ENCODE measurements around the gene RALGPS1. TPM values are rescaled to one million over a fixed set of nuclear protein-coding genes. Genes with fewer than 3 reads are reported as not detected.

RALGPS1 gene
- total RNA-seq, 1 experiment from 2014 or later, result 6.4 TPM

DNA sequence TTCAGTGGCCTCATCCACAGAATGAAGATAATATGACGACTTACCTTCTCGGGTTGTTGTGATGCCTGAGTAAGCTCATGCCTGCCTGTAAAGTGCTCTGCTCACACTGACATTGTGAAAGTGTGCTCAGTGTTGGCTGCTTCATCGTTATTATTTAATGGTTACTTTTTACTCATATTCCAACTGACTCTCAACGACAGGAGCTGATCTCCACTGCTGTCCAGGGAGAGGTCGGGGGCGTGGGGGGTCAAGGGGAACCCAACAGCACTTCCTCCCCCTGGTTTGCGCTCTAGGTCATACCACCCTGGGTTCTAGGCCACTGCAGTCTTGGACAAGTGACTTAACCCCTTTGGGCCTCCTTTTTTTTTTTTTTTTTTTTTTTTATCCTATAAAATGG, 260.7 kb downstream of the RALGPS1 start:
- Histone ChIP-seq H3K27me3 (ENCODE audit: control insufficient read depth, insufficient read depth, low read length) (no peaks in the 10 kb centered on the region), H3K36me3 (replicated peaks; ENCODE audit: control insufficient read depth, insufficient read depth, low read length) (no peaks in the 10 kb centered on the region), H3K4me3 (ENCODE audit: insufficient read depth, low read depth, low read length) (no peak overlapping the region)
- DNase-seq, result no peak

DNA sequence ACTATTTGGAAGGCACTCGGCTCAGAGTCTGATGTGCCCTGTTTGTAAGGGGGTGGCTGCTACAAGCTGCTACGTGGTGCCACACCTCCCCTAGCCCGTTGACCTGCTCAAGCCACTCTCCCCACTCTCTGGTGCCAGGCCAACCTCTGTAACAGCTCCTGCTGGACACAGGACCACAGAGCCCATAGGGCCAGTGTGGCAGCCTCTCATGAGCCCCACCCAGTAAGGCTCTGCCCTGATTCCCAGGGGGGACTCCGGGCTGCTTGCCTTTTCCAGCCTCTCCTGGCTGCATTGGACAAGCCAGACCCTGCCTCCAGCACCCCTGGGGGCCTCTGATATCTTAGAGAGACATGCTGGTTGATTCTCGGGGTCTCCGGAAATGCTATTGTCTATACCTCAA, 261.2 kb downstream of the RALGPS1 start:
- H3K27me3 ChIP-seq (ENCODE audit: control insufficient read depth, insufficient read depth, low read length), result no peaks in the 10 kb centered on the region
- H3K4me3 ChIP-seq (ENCODE audit: insufficient read depth, low read depth, low read length), result no peak overlapping the region
- no peak for DNase-seq
- no peaks in the 10 kb centered on the region for H3K36me3 ChIP-seq (replicated peaks; ENCODE audit: control insufficient read depth, insufficient read depth, low read length)

DNA sequence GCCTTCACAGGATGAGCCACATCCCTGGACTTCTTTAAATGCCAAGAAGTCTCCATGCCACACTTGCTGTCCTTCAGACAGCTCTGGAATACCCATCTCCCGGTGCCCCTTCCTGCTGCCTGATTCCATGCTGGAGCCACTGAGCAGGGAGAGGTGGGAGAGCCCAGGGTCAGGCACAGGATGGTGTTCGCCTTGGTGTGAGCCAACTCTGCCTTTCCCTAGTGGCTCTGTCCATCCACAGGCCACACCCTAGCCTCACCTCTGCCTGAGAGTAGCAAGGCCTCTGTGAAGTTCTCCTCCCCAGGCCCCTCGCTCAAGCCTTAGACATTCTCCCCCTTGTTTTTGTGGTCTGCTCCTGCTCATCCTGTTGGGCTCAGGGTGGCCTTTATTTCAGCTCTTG, 262.0 kb downstream of the RALGPS1 start:
- Histone ChIP-seq H3K27me3 (ENCODE audit: control insufficient read depth, insufficient read depth, low read length) (no peaks in the 10 kb centered on the region), H3K4me3 (ENCODE audit: insufficient read depth, low read depth, low read length) (no peak overlapping the region), H3K36me3 (replicated peaks; ENCODE audit: control insufficient read depth, insufficient read depth, low read length) (no peaks in the 10 kb centered on the region; the same call in 1 of the 2 replicates)
- DNase-seq, result no peak

DNA sequence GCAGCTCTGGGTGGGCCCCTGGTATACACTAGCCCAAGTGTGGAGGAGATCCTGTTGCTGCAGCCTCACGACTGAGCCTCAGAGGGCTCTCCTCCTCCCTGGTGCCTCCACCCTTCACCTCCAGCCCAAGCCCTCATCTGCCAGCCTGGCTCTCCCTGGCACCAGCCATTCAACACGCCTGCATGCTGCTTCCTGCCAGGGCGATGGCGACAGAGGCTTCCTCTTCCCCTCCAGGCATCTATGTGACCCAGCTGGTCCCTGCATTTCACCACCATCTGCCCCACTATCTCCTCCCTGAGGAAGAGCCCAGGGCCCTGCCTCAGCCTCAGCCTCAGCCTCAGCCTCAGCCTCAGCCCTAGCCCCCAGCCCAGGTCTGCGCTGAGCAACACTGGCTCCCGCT, 262.6 kb downstream of the RALGPS1 start:
- Histone ChIP-seq H3K36me3 (replicated peaks; ENCODE audit: control insufficient read depth, insufficient read depth, low read length) (no peaks in the 10 kb centered on the region; the same call in 1 of the 2 replicates), H3K27me3 (ENCODE audit: control insufficient read depth, insufficient read depth, low read length) (no peaks in the 10 kb centered on the region), H3K4me3 (ENCODE audit: insufficient read depth, low read depth, low read length) (no peak overlapping the region)
- no peak for DNase-seq

DNA sequence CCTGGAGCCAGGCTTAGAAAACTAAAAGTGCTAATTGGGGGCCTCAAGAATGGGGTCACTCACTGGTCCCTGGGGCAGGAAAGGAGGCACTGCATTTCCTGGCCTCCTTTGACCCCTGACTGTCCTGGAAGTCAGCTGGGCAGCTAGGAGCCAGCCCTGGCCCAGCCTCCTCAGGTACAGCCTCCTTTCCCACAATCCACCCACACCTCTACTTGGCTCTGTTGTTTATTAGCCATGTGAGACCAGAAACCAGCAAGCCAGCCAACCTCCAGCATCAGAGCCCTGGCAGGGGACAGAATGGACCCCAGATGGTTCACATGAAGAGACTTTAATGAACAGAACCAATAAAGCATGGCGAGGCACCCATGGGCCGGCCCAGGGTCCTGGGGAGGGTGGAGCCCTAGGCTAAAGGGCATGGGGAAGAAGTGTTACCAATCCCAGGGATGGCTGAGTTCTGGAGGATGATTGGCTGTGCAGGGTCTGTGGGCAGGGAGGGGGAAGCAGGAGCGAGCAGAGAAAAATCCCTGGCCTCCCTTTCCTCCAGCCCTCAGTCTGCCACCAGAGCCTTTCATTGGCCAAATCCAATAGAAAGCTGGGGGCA, 263.2 kb downstream of the RALGPS1 start:
- DNase-seq, result no peak
- Histone ChIP-seq H3K27me3 (ENCODE audit: control insufficient read depth, insufficient read depth, low read length) (no peaks in the 10 kb centered on the region), H3K36me3 (replicated peaks; ENCODE audit: control insufficient read depth, insufficient read depth, low read length) (no peaks in the 10 kb centered on the region; the same call in 1 of the 2 replicates), H3K4me3 (ENCODE audit: insufficient read depth, low read depth, low read length) (no peak overlapping the region)

DNA sequence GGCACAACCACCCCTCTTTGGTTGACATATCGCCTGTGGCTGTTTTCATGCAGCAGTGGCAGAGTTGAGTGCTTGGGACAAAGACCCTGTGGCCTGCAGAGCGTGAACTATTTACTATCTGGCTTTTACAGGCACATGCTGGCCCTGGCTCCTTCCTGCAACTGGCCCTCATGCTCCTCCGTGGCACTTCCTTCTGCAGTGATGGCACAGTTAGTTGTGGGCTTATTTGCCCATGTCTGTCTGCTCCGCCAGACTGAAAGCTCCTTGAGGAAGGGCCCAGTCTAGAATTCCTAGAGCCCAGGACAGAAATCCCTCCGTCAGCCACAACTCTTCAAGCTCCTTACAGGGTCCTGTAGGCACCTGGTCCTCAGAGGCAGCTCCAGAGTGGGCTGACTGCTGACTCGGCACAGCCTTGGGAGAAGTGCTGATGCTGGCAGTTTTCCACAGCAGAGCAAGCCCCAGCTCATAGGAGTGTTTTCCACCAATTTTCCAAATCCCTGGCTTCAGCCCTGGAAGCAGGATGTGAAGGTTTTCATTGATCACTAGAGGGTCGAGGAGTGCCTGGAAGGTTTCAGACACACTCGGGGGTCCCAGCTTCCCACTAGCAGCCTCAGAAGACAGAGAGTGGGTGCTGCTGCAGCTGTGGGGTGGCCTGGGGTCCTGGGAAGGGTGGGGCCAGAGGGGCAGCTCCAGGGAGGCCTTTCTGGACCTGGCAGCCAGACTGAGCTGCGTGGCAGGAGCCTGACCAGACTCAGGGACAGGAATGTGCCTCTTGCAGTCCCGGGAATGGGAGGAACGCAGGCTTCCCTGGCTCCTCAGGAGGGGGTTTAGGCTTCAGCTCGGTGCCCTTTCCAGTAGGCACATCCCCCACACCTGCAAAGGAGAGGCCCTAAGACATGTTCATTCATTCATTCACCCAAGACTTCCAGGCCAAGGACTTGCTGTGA, 264.4 kb downstream of the RALGPS1 start:
- peak; percentile 72 for DNase-seq
- no peaks in the 10 kb centered on the region; the same call in 1 of the 2 replicates for H3K36me3 ChIP-seq (replicated peaks; ENCODE audit: control insufficient read depth, insufficient read depth, low read length)
- no peaks in the 10 kb centered on the region for H3K27me3 ChIP-seq (ENCODE audit: control insufficient read depth, insufficient read depth, low read length)
- H3K4me3 ChIP-seq (ENCODE audit: insufficient read depth, low read depth, low read length), result no peak overlapping the region

DNA sequence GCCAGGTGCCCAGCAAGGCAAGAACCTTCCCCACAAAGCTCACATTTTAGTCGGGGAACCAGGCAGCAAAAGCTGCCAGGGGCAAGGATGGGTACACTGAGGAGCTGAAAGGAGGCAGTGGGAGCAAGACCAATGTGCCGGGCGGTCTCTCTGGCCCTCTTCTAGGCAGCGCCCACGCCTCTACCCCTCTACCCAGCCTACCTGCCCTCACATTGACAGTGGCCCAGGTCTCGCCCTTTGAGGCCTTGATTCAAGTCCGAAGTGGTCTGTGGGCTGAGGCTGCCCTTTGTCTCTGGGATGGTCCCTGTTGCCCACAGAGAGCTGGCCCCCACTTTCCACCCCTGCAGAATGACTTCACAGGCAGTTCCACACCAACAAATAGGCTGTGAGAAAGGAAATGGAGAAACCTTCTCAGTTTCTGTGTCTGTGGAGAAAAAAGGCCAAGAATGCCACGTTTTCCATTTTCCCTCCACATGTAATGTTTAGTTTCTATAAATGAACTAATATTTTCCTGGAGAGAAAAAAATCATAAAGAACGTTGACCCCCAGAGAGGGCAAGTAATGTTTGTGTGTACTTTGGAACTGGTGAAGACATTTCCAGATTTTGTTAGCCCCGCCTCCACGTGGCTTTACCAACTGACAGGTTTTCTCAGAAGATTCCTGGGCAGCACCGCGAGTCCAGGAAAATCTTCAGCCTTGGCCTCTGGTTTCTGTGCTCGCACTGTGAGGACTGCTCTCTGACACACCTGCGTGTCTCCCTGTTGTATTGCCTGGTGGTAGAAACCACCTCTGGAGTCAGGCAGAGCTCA, 265.3 kb downstream of the RALGPS1 start:
- no peaks in the 10 kb centered on the region; the same call in 1 of the 2 replicates for H3K36me3 ChIP-seq (replicated peaks; ENCODE audit: control insufficient read depth, insufficient read depth, low read length)
- H3K27me3 ChIP-seq (ENCODE audit: control insufficient read depth, insufficient read depth, low read length), result no peaks in the 10 kb centered on the region
- DNase-seq, result no peak
- H3K4me3 ChIP-seq (ENCODE audit: insufficient read depth, low read depth, low read length), result no peak overlapping the region

DNA sequence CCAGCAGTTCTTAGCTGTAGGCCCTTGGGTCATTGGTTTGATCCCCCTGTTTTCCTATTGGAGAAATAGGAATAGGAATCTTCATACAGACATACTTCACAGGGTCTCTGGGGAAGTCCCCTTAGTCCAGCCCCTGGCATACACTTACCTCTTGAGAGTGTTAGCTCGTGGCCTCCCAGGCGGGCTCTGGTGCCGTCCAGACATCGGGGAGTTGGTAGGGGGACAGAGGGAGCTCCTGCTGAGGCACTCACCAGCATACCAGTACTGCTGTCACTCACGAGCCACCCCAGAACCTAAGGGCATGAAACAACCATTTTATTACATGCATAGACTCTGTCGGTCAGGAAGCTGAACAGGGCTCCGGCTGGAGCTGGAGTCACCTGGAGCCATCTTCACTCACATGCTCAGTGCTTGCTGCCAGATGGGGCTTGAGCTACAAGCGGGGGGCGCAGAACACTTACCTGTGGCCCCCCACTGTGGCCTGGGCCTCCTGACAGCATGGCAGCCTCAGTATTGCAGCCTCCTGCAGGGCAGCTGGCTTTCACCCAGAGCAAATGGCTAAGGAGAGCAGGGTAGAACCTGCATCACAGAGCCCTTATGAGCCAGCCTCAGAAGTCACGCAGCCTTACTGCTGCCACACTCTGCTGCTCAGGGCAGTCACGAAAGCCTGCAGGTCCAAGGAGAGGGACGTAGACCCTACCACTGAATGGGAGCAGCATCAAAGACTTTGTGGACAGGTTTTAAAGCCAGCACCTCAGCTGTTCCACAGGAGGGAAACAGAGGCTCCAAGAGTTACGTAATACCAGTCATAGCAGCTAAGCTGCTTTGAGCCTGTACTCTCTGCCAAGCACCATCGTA, 266.1 kb downstream of the RALGPS1 start:
- Histone ChIP-seq H3K4me3 (ENCODE audit: insufficient read depth, low read depth, low read length) (no peak overlapping the region), H3K27me3 (ENCODE audit: control insufficient read depth, insufficient read depth, low read length) (no peaks in the 10 kb centered on the region), H3K36me3 (replicated peaks; ENCODE audit: control insufficient read depth, insufficient read depth, low read length) (no peaks in the 10 kb centered on the region; the same call in 1 of the 2 replicates)
- no peak for DNase-seq

DNA sequence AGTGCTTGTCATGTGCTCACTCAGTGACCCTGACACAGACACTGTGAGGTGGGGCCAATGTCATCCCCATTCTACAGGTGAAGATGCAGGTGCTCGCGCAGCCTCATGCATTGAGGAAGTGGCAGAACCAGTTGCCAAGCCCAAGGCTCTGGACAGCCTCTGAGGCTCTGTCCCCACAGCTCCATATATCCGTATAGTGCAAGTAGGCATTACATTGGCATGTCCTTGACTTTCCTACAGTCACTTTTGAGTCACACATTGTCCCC, 266.7 kb downstream of the RALGPS1 start:
- no peak for DNase-seq
- Histone ChIP-seq H3K36me3 (replicated peaks; ENCODE audit: control insufficient read depth, insufficient read depth, low read length) (no peaks in the 10 kb centered on the region; the same call in 1 of the 2 replicates), H3K4me3 (ENCODE audit: insufficient read depth, low read depth, low read length) (no peak overlapping the region), H3K27me3 (ENCODE audit: control insufficient read depth, insufficient read depth, low read length) (no peaks in the 10 kb centered on the region)

DNA sequence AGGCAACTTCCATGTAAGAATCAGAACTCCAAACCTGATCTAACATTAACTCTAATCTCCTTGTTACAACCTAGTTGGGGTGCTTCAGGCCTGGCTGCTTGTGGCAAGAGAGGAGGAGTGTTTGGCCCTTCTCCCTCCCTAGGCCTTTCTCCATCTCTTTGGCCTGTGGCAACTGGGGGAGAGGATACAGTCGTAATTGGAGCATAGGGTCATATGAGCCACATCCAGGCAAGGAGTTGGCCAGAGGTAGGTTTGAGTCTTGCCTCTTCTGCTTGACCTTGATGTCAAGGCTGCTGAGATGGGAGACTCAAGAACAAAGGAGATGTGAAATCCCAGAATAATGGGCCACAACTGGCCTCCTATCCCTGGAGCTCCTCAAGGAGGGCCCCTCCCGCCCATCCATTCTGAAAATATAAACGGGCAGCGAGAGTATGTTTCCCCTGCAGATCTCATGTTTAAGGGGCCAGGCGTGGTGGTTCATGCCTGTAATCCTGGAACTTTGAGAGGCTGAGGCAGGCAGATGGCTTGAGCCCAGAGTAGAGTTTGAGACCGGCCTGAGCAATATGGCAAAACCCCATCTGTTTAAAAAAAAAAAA, 267.1 kb downstream of the RALGPS1 start:
- H3K27me3 ChIP-seq (ENCODE audit: control insufficient read depth, insufficient read depth, low read length), result no peaks in the 10 kb centered on the region
- no peak overlapping the region for H3K4me3 ChIP-seq (ENCODE audit: insufficient read depth, low read depth, low read length)
- no peaks in the 10 kb centered on the region; the same call in 1 of the 2 replicates for H3K36me3 ChIP-seq (replicated peaks; ENCODE audit: control insufficient read depth, insufficient read depth, low read length)
- no peak for DNase-seq

DNA sequence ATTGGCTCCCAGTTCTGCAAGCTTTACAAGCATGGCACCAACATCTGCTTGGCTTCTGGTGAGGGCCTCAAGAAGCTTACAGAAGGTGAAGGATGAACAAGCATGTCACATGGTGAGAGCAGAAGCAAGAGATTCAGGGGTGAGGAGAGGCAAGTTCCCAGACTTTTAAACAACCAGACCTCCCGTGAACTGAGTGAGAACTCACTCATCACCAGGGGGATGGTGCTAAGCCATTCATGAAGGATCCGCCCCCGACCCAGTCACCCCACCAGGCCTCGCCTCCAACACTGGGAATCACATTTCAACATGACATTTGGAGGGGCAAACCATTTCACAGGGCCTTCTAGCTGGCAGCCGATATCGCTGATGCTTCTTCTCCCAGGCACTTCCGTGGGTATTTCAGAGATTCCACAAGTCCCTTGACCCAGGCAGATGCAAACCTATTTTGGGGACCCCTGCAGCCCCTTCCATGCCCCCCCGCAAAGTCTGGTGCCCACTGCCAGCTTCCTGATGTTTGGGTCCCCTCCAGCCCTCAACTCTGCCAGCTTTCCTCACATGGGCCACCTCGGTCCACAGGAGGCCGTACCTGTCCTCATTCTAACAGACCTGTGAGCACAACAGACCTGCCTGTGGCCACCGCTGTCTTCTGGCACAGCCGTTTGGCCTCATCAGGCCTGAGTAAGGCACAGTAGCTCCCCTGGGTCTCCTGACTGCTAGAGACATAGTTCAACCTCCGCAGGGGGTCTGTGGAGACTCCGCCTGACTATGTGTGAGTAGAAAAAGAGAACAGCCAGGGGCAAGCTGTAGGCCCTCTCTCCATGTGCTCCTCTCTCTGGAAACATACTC, 268.5 kb downstream of the RALGPS1 start:
- Histone ChIP-seq H3K27me3 (ENCODE audit: control insufficient read depth, insufficient read depth, low read length) (no peaks in the 10 kb centered on the region), H3K4me3 (ENCODE audit: insufficient read depth, low read depth, low read length) (no peak overlapping the region), H3K36me3 (replicated peaks; ENCODE audit: control insufficient read depth, insufficient read depth, low read length) (no peaks in the 10 kb centered on the region; the same call in 1 of the 2 replicates)
- no peak for DNase-seq

DNA sequence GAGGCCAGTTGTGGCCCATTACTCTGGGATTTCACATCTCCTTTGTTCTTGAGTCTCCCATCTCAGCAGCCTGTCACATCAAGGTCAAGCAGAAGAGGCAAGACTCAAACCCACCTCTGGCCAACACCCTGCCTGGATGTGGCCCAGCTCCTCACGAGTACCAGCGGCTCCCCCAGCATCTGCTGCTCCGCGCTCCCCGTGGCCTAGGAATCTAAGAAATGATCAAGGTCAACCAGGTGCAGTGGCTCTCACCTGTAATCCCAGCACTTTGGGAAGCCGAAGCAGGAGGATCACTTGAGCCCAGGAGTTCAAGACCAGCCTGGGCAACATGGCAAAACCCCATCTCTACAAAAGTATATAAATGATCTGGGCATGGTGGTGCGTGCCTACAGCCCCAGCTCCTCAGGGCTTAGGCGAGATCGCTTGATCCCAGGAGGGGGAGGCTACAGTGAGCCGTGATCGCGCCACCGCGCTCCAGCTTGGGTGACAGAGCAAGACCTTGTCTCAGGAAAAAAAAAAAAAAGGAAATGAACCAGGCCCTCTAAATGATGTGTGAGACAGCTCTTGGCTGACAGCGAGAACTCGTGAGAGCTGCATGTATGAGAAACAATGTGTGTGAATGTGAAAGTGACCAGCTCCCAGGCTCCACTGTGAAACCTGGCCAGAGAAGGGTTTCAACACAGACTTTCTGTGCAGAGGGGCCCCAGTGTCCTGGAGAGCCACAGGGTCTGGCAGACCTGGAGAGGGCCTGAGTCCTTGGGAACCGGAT, 269.4 kb downstream of the RALGPS1 start:
- no peak overlapping the region for H3K4me3 ChIP-seq (ENCODE audit: insufficient read depth, low read depth, low read length)
- H3K27me3 ChIP-seq (ENCODE audit: control insufficient read depth, insufficient read depth, low read length), result no peaks in the 10 kb centered on the region
- H3K36me3 ChIP-seq (replicated peaks; ENCODE audit: control insufficient read depth, insufficient read depth, low read length), result no peaks in the 10 kb centered on the region; the same call in 1 of the 2 replicates
- DNase-seq, result no peak

All from H7 (cell line).